DMS114 treated with DMSO at 0.1 percent for 48 hours (cell line): ENCODE measurements around the gene RBPMS2.

Source experiments
- DNase-seq: peaks from one replicate; lab custom pipeline; 2025; ENCODE audit not compliant: unreplicated experiment; lab: John Stamatoyannopoulos, UW

The RBPMS2 gene

GRCh38 chr15:64731012-64731804 is 44.2 kb downstream of the RBPMS2 start:
- DNase-seq: peak; percentile 70

- DNase-seq: no peak
Observed at GRCh38 chr15:64730151-64730550, 45.2 kb downstream of the RBPMS2 start.

DNA sequence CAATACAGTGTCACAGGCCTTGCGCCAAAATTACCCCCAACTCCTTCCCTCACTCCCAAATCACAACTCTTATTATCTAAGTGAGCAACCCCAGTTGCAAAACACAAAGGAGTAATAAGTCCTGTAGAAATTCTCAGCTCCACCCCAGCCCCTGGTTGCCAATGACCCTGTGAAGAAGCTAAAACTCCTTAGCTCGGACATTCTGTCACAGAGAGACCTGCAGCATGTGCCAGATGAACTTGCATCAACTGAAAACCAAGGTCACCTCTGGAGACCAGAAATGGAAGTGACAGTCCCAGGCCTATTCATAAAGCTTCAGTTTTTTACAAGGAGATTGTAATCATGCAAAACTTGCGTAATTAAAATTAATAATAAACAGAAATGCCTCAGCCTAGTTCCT is 55.2 kb downstream of the RBPMS2 start:
- DNase-seq: no peak

GRCh38 chr15:64717735-64718495 is 57.5 kb downstream of the RBPMS2 start:
- no peak for DNase-seq

- no peak for DNase-seq
Observed at GRCh38 chr15:64717130-64717529, 58.3 kb downstream of the RBPMS2 start.

DNA sequence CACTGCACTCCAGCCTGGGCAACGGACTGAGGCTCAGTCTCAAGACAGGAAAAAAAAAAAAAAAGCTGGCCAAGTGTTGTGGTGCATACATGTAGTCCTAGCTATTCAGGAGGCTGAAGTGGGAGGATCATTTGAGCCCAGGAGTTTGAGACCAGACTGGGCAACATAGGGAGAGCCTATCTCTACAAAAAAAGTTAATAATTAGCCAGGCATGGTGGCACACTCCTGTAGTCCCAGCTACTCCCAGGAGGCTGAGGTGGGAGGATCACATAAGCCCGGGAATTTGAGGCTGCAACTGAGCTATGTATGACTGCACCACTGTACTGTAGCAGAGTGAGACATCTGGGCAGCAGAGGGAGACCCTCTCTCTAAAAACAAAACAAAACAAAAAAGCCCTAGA is 58.9 kb downstream of the RBPMS2 start:
- no peak for DNase-seq

DNA sequence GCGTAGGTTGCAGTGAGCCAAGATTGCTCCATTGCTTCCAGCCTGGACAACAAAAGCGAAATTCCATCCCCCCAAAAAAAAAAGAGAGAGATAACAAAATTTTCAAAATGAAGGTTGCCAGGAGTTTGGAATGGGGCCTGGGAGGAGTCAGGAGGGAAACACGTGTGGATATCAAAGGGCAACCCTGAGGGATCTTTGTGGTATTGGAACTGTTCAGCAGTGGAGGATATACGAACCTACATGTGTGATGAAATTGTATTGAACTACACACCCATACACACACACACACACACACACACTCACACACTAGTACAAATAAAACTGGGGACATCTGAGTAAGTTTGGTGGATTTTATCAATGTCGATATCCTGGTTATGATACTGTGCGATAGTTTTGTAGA is 61.8 kb downstream of the RBPMS2 start:
- no peak for DNase-seq

DNA sequence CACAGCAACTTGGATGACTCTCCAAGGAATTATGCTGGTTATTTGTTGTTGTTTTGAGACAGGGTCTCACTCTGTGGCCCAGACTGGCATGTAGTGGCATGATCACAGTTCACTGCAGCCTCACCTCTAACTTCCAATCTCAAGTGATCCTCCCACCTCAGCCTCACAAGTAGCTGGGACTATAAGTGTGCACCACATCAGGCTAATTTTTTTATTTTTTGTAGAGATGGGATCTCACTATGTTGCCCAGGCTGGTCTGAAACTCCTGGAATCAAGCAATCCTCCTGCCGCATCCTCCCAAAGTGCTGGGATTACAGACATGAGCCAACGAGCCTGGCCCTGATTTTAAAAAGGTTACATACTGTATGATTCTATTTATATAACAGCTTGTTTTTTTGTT is 63.0 kb downstream of the RBPMS2 start:
- no peak for DNase-seq

- DNase-seq: no peak
Observed at GRCh38 chr15:64710676-64711428, 64.5 kb downstream of the RBPMS2 start.

- DNase-seq: no peak
Observed at GRCh38 chr15:64706011-64706911, 69.1 kb downstream of the RBPMS2 start.

- no peak for DNase-seq
Observed at GRCh38 chr15:64705006-64705405, 70.4 kb downstream of the RBPMS2 start.

DNA sequence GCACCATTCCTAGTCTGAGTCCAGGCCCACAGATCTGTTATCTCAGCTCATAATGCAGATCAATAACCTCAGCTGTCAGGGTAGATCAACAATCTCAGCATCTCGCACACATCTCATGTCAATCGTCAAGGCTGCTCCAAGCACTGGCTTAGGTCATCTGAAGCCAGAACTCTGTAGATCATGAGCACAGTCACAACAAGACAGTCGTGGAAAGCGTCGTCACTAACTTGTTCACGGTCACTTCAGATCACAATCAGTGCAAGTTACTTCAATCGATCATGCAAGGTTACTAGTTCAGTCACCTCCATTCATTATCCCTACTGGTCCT is 71.8 kb downstream of the RBPMS2 start:
- DNase-seq: no peak

DNA sequence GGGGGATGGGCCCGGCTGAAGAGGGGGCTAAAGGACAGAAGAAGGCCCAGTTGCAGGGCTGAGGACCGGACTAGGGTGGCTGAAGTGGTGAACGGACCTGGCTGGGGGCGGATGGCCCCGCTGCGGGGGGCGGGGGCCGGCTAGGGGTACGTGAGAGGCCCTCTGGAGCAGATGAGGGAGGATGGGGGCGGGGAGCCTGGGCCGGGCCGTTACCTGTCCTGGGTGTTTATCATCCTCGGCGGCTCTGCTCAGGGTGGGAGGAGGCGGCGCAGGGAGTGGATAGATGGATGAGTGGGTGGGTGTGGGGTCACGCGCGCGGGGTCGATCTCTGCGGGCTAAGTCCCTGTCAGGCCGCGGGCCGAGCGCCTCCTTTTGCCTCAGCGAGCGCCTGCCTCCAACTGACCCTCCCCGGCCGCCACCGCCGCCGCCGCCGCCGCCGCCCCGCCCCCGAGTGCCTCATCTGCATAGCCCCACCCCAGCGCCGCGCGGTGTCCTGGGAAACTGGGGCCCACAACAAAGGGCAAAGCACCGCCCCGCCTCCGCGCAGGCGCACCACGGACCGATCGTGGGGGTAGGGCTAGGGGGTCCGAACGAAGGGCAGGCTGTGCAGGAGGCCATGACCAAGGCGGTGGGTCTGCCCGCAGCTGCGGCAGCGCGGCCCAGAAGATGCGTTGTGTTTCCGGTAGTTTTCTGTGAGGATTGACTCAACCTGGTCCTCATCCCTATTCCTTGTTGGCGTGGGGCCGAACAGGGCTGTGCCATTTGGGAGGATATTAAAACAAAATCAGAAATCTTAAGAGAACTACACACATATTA is 72.4 kb downstream of the RBPMS2 start:
- DNase-seq: peak; percentile 91

DNA sequence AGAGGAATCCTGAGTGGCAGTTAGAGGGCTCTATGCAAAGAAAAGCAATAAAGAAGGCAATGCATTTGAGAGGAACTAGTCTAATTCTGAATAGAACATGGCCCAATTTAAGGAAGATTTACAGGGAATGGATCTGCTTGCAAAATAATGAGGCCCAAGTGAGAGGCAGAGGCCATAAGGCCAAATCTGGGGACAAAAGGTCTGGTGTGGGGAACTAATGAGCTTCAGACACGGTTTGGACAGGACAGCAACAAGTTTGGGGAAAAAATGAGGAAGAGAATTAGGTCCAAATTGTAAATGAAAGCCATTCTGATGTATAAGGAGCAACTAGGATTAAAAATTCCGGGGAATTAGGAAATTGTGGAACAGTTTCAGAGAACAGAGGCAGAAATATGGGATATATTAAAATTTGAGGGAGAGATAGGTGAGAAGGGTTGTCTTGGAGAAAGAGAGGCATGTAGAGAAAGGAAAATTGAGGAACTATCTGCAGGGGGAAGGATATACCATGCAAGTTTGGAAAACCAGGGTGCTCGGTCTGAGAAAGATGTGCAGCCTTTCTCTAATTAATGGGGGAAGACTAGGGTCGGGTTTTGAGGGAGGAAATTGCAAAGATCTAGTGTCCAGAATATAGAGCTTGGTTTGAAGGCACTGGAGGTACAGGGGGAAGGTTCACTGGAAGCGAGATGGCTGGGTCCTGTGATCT is 73.8 kb downstream of the RBPMS2 start:
- DNase-seq: no peak

GRCh38 chr15:64701051-64701450 is 74.3 kb downstream of the RBPMS2 start:
- no peak for DNase-seq

- DNase-seq: no peak
Observed at GRCh38 chr15:64699751-64700388, 75.5 kb downstream of the RBPMS2 start.

DNA sequence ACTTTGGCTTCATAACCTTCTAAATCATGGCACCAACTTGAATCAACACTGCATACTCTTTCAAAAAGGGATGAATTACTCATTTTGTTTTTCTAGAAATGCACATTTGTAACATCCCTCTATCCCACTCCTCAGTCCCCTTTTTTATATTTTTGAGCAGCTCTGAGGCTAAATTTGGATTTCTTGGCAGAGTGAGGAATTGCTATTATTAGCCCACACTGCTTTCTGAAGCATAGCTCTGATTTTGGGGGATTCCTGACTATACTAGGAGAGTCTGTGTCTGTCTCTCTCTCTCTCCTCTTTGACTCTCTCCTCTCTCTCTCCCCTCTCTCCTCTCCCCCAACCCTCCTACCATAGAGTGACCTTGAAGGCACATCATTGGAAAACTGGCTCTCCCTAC is 76.6 kb downstream of the RBPMS2 start:
- DNase-seq: no peak

DNA sequence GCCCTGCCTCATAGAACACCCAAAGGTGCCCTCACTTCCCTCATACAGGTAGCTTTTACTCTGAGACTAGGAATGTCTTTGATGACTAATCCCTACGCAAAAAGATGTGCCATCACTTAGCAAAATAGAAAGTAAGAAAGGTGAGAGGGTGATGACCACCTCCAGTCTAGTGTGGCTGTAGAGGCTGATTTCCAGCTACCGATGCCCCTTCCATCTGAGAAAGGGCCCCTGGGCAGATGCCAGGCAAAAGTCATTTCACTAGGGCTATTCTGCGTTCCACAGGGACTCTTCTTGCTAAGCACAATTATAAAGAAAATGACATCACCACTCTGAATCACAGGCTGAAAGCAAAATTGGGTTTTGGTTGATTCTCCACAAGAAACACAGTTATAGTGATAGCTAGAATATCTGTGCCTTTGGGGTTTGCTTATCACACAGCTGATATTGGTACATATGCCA is 77.4 kb downstream of the RBPMS2 start:
- no peak for DNase-seq

- DNase-seq: no peak
Observed at GRCh38 chr15:64696481-64696880, 78.9 kb downstream of the RBPMS2 start.
